ENCODE data around the gene FARP2. TPM values are rescaled to one million over a fixed set of nuclear protein-coding genes. Genes with fewer than 3 reads are reported as not detected.

The FARP2 gene
- total RNA-seq, 1 donor from 2014 or later, result 54.5 TPM

- Mint-ChIP-seq H3K27me3 (ENCODE audit: unreplicated experiment) (peaks cover 5% of the 10 kb centered on the region), H3K9me3 (ENCODE audit: unreplicated experiment) (no peaks in the 10 kb centered on the region), H3K4me3 (ENCODE audit: unreplicated experiment) (no peak overlapping the region), H3K4me1 (ENCODE audit: unreplicated experiment) (peaks cover 6% of the 10 kb centered on the region), H3K36me3 (ENCODE audit: unreplicated experiment) (no peaks in the 10 kb centered on the region), H3K27ac (ENCODE audit: unreplicated experiment) (no peak overlapping the region)
- no peak for DNase-seq (ENCODE audit: extremely low spot score, unreplicated experiment)
- no peak for TF ChIP-seq CTCF (IDR thresholded peaks at IDR 0.05)
Observed at GRCh38 chr2:241532168-241532567, 176.1 kb downstream of the FARP2 start.

- Mint-ChIP-seq H3K27ac (ENCODE audit: unreplicated experiment) (no peak overlapping the region), H3K4me3 (ENCODE audit: unreplicated experiment) (no peak overlapping the region), H3K36me3 (ENCODE audit: unreplicated experiment) (no peaks in the 10 kb centered on the region), H3K9me3 (ENCODE audit: unreplicated experiment) (no peaks in the 10 kb centered on the region), H3K4me1 (ENCODE audit: unreplicated experiment) (peaks cover 6% of the 10 kb centered on the region), H3K27me3 (ENCODE audit: unreplicated experiment) (peaks cover 5% of the 10 kb centered on the region)
- DNase-seq (ENCODE audit: extremely low spot score, unreplicated experiment), result no peak
- no peak for TF ChIP-seq CTCF (IDR thresholded peaks at IDR 0.05)
Observed at GRCh38 chr2:241532733-241533601, 176.9 kb downstream of the FARP2 start.

GRCh38 chr2:241534293-241534692 is 178.2 kb downstream of the FARP2 start:
- H3K9me3 Mint-ChIP-seq (ENCODE audit: unreplicated experiment), result no peaks in the 10 kb centered on the region
- no peak overlapping the region for H3K27ac Mint-ChIP-seq (ENCODE audit: unreplicated experiment)
- no peak for DNase-seq (ENCODE audit: extremely low spot score, unreplicated experiment)

GRCh38 chr2:241534701-241535375 is 178.8 kb downstream of the FARP2 start:
- Mint-ChIP-seq H3K4me1 (ENCODE audit: unreplicated experiment) (peaks cover 6% of the 10 kb centered on the region), H3K36me3 (ENCODE audit: unreplicated experiment) (no peaks in the 10 kb centered on the region), H3K9me3 (ENCODE audit: unreplicated experiment) (no peaks in the 10 kb centered on the region), H3K27me3 (ENCODE audit: unreplicated experiment) (peaks cover 5% of the 10 kb centered on the region), H3K4me3 (ENCODE audit: unreplicated experiment) (no peak overlapping the region), H3K27ac (ENCODE audit: unreplicated experiment) (no peak overlapping the region)
- TF ChIP-seq CTCF (IDR thresholded peaks at IDR 0.05), result no peak
- no peak for DNase-seq (ENCODE audit: extremely low spot score, unreplicated experiment)

More at GRCh38 chr2:241534293-241534692, 178.2 kb downstream of the FARP2 start:
- peaks cover 5% of the 10 kb centered on the region for H3K27me3 Mint-ChIP-seq (ENCODE audit: unreplicated experiment)
- H3K4me3 Mint-ChIP-seq (ENCODE audit: unreplicated experiment), result no peak overlapping the region
- H3K4me1 Mint-ChIP-seq (ENCODE audit: unreplicated experiment), result peaks cover 6% of the 10 kb centered on the region
- H3K36me3 Mint-ChIP-seq (ENCODE audit: unreplicated experiment), result no peaks in the 10 kb centered on the region
- no peak for TF ChIP-seq CTCF (IDR thresholded peaks at IDR 0.05)
